Measurements from ENCODE around the gene CAPN14. TPM values are rescaled to one million over a fixed set of nuclear protein-coding genes. Genes with fewer than 3 reads are reported as not detected.

The CAPN14 gene
- total RNA-seq, 2 donors from 2014 or later = 0.43 to 1.2 TPM

- H3K27me3 Mint-ChIP-seq = no peaks in the 10 kb centered on the region
- DNase-seq (ENCODE audit: low spot score) (no peak), ATAC-seq (no peak)
- H3K27ac Mint-ChIP-seq = no peak overlapping the region
- H3K4me3 Mint-ChIP-seq = no peak overlapping the region
- no peaks in the 10 kb centered on the region for H3K36me3 Mint-ChIP-seq
- peaks cover 16 to 19% of the 10 kb centered on the region in 2 donors for H3K4me1 Mint-ChIP-seq (ENCODE audit: low read depth in 2 of 2)
- no peaks in the 10 kb centered on the region for H3K9me3 Mint-ChIP-seq
These were observed 21.0 kb upstream of the CAPN14 start for GRCh38 chr2:31238126-31238905.

GRCh38 chr2:31237348-31238017 is 20.2 kb upstream of the CAPN14 start:
- Mint-ChIP-seq H3K27ac (no peak overlapping the region), H3K4me3 (no peak overlapping the region), H3K9me3 (no peaks in the 10 kb centered on the region), H3K27me3 (no peaks in the 10 kb centered on the region), H3K36me3 (no peaks in the 10 kb centered on the region), H3K4me1 (ENCODE audit: low read depth in 2 of 2) (peaks cover 19 to 25% of the 10 kb centered on the region in 2 donors)
- DNase-seq (ENCODE audit: low spot score) = no peak
- ATAC-seq = no peak

GRCh38 chr2:31236433-31237205 is 19.3 kb upstream of the CAPN14 start:
- Mint-ChIP-seq H3K9me3 (no peaks in the 10 kb centered on the region), H3K4me3 (no peak overlapping the region), H3K4me1 (ENCODE audit: low read depth in 2 of 2) (peaks cover 19 to 25% of the 10 kb centered on the region in 2 donors), H3K36me3 (no peaks in the 10 kb centered on the region), H3K27ac (no peak overlapping the region), H3K27me3 (peaks cover 0 to 3% of the 10 kb centered on the region in 2 donors)
- ATAC-seq (no peak), DNase-seq (ENCODE audit: low spot score) (no peak)

GRCh38 chr2:31235504-31235902 is 18.2 kb upstream of the CAPN14 start:
- Mint-ChIP-seq H3K27ac (peak overlapping the region in 1 of 2 donors; percentile 25), H3K27me3 (peaks cover 0 to 10% of the 10 kb centered on the region in 2 donors), H3K9me3 (no peaks in the 10 kb centered on the region), H3K4me3 (peak overlapping the region; percentile 73), H3K36me3 (no peaks in the 10 kb centered on the region), H3K4me1 (ENCODE audit: low read depth in 2 of 2) (peaks cover 17 to 19% of the 10 kb centered on the region in 2 donors)
- DNase-seq (ENCODE audit: low spot score) (no peak), ATAC-seq (no peak)

GRCh38 chr2:31234683-31235503 is 17.6 kb upstream of the CAPN14 start:
- DNase-seq (ENCODE audit: low spot score) = no peak

GRCh38 chr2:31233741-31234682 is 16.7 kb upstream of the CAPN14 start, which contains the start of gene EHD3:
Gene EHD3 (plus strand): TSS chr2:31234152. CDS start chr2:31234622, 470 bp downstream.
- no peaks in the 10 kb centered on the region for H3K9me3 Mint-ChIP-seq
- DNase-seq (ENCODE audit: low spot score) = peak; percentile 91
- peak within 1 kb of the TSS; percentile 73 for H3K4me3 Mint-ChIP-seq
- peak within 1 kb of the TSS; percentile 17 to 25 for H3K27ac Mint-ChIP-seq
- H3K4me1 Mint-ChIP-seq (ENCODE audit: low read depth in 2 of 2) = peaks cover 17 to 19% of the 10 kb centered on the region in 2 donors
- H3K36me3 Mint-ChIP-seq = no peaks in the 10 kb centered on the region
- ATAC-seq = peak; percentile 97 to 98
- peaks cover 0 to 17% of the 10 kb centered on the region in 2 donors for H3K27me3 Mint-ChIP-seq

More at GRCh38 chr2:31234683-31235503, 17.6 kb upstream of the CAPN14 start:
- peak overlapping the region in 1 of 2 donors; percentile 25 for H3K27ac Mint-ChIP-seq
- peaks cover 0 to 13% of the 10 kb centered on the region in 2 donors for H3K27me3 Mint-ChIP-seq
- H3K4me3 Mint-ChIP-seq = peak overlapping the region; percentile 73
- H3K4me1 Mint-ChIP-seq (ENCODE audit: low read depth in 2 of 2) = peaks cover 17 to 19% of the 10 kb centered on the region in 2 donors
- ATAC-seq = no peak
- no peaks in the 10 kb centered on the region for H3K9me3 Mint-ChIP-seq
- no peaks in the 10 kb centered on the region for H3K36me3 Mint-ChIP-seq

- H3K36me3 Mint-ChIP-seq = no peaks in the 10 kb centered on the region
- DNase-seq (ENCODE audit: low spot score) (no peak), ATAC-seq (no peak)
- peaks cover 0 to 17% of the 10 kb centered on the region in 2 donors for H3K27me3 Mint-ChIP-seq
- H3K9me3 Mint-ChIP-seq = no peaks in the 10 kb centered on the region
- H3K4me3 Mint-ChIP-seq = peak overlapping the region; percentile 69
- H3K27ac Mint-ChIP-seq = peak overlapping the region in 1 of 2 donors; percentile 17
- peaks cover 17 to 19% of the 10 kb centered on the region in 2 donors for H3K4me1 Mint-ChIP-seq (ENCODE audit: low read depth in 2 of 2)
These were observed 15.9 kb upstream of the CAPN14 start for GRCh38 chr2:31233231-31233630.

- Mint-ChIP-seq H3K4me1 (ENCODE audit: low read depth in 2 of 2) (peaks cover 17 to 19% of the 10 kb centered on the region in 2 donors), H3K27ac (no peak overlapping the region), H3K27me3 (peaks cover 0 to 22% of the 10 kb centered on the region in 2 donors), H3K36me3 (no peaks in the 10 kb centered on the region), H3K4me3 (no peak overlapping the region), H3K9me3 (no peaks in the 10 kb centered on the region)
- DNase-seq (ENCODE audit: low spot score) = no peak
- no peak for ATAC-seq
These were observed 15.3 kb upstream of the CAPN14 start for GRCh38 chr2:31232586-31232985.

GRCh38 chr2:31231571-31232302 is 14.4 kb upstream of the CAPN14 start:
- H3K9me3 Mint-ChIP-seq = no peaks in the 10 kb centered on the region
- no peak for ATAC-seq
- no peak overlapping the region for H3K27ac Mint-ChIP-seq
- no peak overlapping the region for H3K4me3 Mint-ChIP-seq
- no peaks in the 10 kb centered on the region for H3K36me3 Mint-ChIP-seq
- no peak for DNase-seq (ENCODE audit: low spot score)
- peaks cover 14 to 19% of the 10 kb centered on the region in 2 donors for H3K4me1 Mint-ChIP-seq (ENCODE audit: low read depth in 2 of 2)
- peaks cover 0 to 25% of the 10 kb centered on the region in 2 donors for H3K27me3 Mint-ChIP-seq

GRCh38 chr2:31230751-31231150 is 13.4 kb upstream of the CAPN14 start:
- H3K9me3 Mint-ChIP-seq = no peaks in the 10 kb centered on the region
- no peaks in the 10 kb centered on the region for H3K36me3 Mint-ChIP-seq
- ATAC-seq (no peak), DNase-seq (ENCODE audit: low spot score) (no peak)
- H3K4me1 Mint-ChIP-seq (ENCODE audit: low read depth in 2 of 2) = peaks cover 14 to 19% of the 10 kb centered on the region in 2 donors
- H3K4me3 Mint-ChIP-seq = no peak overlapping the region
- no peak overlapping the region for H3K27ac Mint-ChIP-seq
- H3K27me3 Mint-ChIP-seq = peaks cover 3 to 29% of the 10 kb centered on the region in 2 donors

- H3K36me3 Mint-ChIP-seq = no peaks in the 10 kb centered on the region
- H3K4me3 Mint-ChIP-seq = no peak overlapping the region
- H3K9me3 Mint-ChIP-seq = no peaks in the 10 kb centered on the region
- peaks cover 8 to 10% of the 10 kb centered on the region in 2 donors for H3K4me1 Mint-ChIP-seq (ENCODE audit: low read depth in 2 of 2)
- H3K27ac Mint-ChIP-seq = no peak overlapping the region
- no peak for ATAC-seq
- DNase-seq (ENCODE audit: low spot score) = no peak
- H3K27me3 Mint-ChIP-seq = peaks cover 7 to 38% of the 10 kb centered on the region in 2 donors
These were observed 11.4 kb upstream of the CAPN14 start for GRCh38 chr2:31228717-31229116.
